Effector memory CD4-positive, alpha-beta T cell (primary cell): Measurements from ENCODE around the gene CDKN2AIPNL.

Source experiments
- DNase-seq, 3 donors: peaks; one replicate each; pipeline ENCODE4 v3.0.0-alpha.2; 2020
- H3K27ac ChIP-seq: 2 replicates; pipeline ENCODE4 v1.7.0; 2013; ENCODE audit warnings: mild to moderate bottlenecking, low read length, moderate library complexity; ENCODE audit not compliant: insufficient read depth, poor library complexity, severe bottlenecking
- H3K27me3 ChIP-seq: replicated peaks from 2 replicates; pipeline ENCODE4 v1.7.0; 2013; ENCODE audit warnings: mild to moderate bottlenecking, low read length; ENCODE audit not compliant: insufficient read depth, control insufficient read depth, poor library complexity, severe bottlenecking
- H3K36me3 ChIP-seq: 2 replicates; pipeline ENCODE4 v1.7.0; 2013; ENCODE audit warnings: mild to moderate bottlenecking, low read length, moderate library complexity; ENCODE audit not compliant: control insufficient read depth, insufficient read depth
- H3K4me1 ChIP-seq: 2 replicates; pipeline ENCODE4 v1.7.0; 2013; ENCODE audit warnings: low read length, mild to moderate bottlenecking; ENCODE audit not compliant: control insufficient read depth, insufficient read depth, poor library complexity, severe bottlenecking
- H3K4me3 ChIP-seq: 2 replicates; pipeline ENCODE4 v1.7.0; 2013; ENCODE audit warnings: low read length, low read depth, mild to moderate bottlenecking; ENCODE audit not compliant: insufficient read depth, poor library complexity, severe bottlenecking
- H3K9me3 ChIP-seq: 2 replicates; pipeline ENCODE4 v1.7.0; 2013; ENCODE audit warnings: mild to moderate bottlenecking, low read length, moderate library complexity; ENCODE audit not compliant: control insufficient read depth

Gene CDKN2AIPNL

DNA sequence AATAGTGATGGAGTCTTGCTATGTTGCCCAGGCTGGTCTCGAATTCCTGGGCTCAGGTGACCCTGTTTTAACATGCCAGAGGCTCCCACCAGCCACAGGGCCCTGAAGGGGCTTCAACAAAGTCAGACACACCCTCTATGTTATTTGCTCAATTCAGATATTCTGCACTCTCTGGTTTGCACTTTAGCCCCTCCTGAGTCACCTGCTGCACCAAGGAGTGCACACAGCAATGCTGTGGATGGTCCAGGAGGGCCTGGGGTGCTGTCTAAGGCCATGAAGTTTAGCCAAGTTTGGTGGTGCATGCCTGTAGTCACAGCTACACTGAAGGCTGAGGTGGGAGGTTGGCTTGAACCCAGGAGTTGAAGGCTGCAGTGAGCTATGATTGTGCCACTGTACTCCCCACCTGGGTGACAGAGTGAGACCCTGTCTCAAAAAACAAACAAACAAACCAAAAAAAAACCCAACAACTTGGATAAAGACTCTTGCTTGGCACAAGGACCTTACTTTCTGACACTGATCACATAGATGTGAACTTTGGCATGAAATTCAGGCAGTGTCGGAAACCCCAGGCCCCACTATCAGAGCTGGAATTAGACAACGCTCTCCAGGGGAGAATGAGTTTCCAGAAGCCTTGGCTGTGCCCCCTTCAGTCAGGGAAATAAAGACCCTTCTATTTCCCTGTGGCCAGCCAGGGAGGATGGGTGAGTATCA lies 39.7 kb upstream of the CDKN2AIPNL start:
- no peaks in the 10 kb centered on the region for H3K4me1 ChIP-seq
- no peaks in the 10 kb centered on the region for H3K36me3 ChIP-seq
- H3K4me3 ChIP-seq: no peak overlapping the region
- no peak overlapping the region for H3K27ac ChIP-seq
- no peaks in the 10 kb centered on the region for H3K9me3 ChIP-seq
- no peaks in the 10 kb centered on the region for H3K27me3 ChIP-seq
- no peak for DNase-seq

DNA sequence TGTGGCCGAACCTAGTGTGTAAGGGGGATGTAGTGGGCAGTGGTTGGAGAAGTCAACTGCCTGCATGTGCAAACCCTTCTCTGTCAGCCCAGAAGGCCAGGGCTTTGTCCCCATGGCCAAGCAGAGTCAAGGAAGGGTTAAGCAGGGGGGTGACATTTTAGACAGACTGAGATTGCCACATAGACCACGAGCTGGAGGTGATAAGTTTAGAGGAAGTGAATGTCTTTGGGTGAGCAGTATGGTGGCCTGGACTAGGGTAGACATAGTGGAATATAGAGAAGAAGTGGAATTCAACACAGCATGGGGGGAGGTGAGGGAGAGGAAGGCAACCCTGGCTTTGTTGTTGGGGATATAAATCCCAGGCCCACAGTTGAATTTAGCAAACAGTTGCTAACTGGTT lies 38.7 kb upstream of the CDKN2AIPNL start:
- Histone ChIP-seq H3K9me3 (no peaks in the 10 kb centered on the region), H3K27me3 (no peaks in the 10 kb centered on the region), H3K4me3 (no peak overlapping the region), H3K27ac (no peak overlapping the region), H3K4me1 (no peaks in the 10 kb centered on the region), H3K36me3 (no peaks in the 10 kb centered on the region)
- no peak for DNase-seq

DNA sequence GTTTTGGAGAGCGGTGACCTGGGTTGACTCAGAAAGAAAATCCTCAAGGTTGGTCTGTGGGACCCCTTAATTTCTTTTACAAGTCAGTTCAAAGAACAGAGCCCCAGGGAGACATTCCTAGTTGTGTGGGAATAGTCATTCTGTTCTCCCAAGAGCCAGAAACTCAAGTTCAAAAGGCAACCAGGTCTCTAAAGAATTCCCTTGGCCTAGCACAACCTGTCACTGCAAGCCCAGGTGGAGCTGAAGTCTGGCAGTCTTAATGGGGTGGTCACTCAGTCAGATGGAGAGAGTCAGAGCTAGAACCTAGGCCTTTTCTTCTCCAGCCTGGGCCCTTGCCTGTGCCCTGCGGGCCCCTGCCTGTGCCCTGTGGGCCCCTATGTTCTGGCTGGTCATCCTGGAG lies 37.5 kb upstream of the CDKN2AIPNL start:
- H3K27me3 ChIP-seq: no peaks in the 10 kb centered on the region
- no peak overlapping the region for H3K27ac ChIP-seq
- no peak overlapping the region for H3K4me3 ChIP-seq
- no peak for DNase-seq
- no peaks in the 10 kb centered on the region for H3K9me3 ChIP-seq
- H3K4me1 ChIP-seq: no peaks in the 10 kb centered on the region
- H3K36me3 ChIP-seq: no peaks in the 10 kb centered on the region

DNA sequence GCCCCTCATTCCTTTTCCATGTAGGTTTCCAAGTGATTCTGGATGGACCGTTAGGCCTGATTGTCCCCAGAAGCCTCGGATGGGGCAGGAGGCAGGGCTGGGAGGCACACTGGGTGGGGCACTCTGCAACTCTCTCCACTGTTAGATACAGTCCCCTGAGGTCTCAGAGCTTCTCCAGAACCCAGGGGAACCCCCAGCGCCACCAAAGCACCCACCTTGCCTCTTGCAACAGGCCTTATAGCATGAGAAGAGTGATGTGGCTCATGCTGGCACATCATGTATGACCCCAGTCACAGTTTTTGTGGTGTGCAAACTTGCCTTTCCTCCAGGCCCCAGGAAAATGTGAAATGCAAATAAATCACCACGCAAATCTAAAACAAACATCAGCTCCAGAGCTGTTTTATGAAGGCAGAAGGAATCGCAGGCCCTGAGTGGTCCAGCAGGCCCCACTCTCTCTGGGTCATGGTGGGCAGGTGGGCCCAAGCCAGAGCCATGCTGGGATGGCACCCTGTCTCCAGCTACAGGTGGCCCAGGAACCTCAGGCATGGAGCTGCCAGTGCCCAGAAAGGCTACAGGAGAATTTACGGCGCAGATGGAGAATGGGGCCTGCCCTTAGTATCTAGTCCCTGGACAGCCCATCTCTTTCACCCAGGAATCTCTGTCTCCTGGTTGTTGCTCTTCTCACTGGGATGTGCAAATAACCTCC lies 36.3 kb upstream of the CDKN2AIPNL start:
- Histone ChIP-seq H3K27me3 (no peaks in the 10 kb centered on the region), H3K9me3 (no peaks in the 10 kb centered on the region), H3K4me1 (no peaks in the 10 kb centered on the region), H3K36me3 (no peaks in the 10 kb centered on the region), H3K27ac (no peak overlapping the region), H3K4me3 (no peak overlapping the region)
- DNase-seq: no peak

DNA sequence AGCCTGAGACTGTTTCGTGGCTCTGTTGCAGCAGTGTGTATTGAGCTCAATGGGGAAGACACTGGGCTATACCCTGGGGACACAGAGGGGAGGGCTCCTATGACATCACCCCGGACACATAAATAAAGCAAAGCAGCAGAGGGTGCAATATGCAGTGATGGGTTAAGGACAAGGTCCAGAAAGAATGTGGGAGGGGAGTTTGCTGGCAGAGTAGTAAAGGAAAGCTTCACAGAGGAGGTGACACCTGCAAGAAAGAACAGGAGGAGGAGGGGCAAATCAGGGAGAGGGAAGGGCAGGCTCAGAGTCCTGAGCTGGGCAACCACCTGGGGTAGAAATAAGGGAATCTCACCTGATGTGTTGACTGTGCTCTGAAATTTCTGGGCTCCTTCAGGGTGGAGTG lies 35.3 kb upstream of the CDKN2AIPNL start:
- no peak overlapping the region for H3K4me3 ChIP-seq
- no peak overlapping the region for H3K27ac ChIP-seq
- DNase-seq: no peak
- no peaks in the 10 kb centered on the region for H3K9me3 ChIP-seq
- H3K27me3 ChIP-seq: no peaks in the 10 kb centered on the region
- H3K4me1 ChIP-seq: no peaks in the 10 kb centered on the region
- no peaks in the 10 kb centered on the region for H3K36me3 ChIP-seq

DNA sequence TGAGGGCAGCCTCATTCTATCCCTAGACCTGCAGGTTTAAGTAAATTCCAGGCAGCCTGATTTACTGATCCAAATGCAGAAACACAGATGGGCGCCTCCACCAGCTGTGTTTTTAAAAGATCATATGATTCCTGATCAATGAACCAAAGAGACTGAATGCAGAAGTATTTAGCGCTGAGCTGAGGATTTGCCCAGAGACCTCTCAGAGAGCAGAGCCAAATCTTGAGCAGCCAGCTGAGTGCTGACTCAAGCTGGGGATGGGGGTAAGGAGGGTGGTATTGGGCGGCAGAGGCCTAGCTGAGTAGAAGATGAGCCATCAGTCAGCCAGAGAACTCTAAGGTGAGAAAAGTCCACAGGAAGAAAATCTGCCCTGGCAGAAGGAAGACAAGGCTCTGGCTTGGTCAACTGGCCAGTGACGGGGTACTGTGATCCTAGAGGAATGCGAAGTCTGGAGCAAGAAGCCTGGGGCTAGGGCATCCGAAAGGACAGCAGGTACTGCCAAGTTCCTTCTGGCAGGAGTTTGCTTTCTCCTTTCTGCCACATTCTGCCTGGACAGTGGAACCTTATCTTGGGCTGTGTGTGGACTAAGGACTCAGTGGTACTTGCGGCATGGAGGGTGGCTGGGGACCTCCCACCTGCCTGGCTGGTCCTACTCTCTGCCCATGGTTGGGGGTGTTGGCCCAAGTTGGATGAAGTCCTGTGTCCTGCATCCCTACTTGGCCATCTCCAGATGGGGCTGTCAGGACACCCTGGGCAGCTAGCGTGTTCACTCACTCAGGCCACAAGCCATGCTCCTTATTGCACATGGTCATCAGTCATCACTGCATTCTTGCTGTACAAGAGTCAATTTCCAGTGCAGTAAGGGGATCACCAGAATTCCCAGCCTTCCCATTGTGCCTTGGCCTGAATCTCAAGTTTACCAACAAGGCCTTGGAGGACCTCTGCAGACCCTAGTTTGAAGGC lies 34.5 kb upstream of the CDKN2AIPNL start:
- Histone ChIP-seq H3K9me3 (no peaks in the 10 kb centered on the region), H3K27me3 (no peaks in the 10 kb centered on the region), H3K4me1 (no peaks in the 10 kb centered on the region), H3K36me3 (no peaks in the 10 kb centered on the region), H3K4me3 (no peak overlapping the region), H3K27ac (no peak overlapping the region)
- DNase-seq: no peak

GRCh38 chr5:134444941-134445471 lies 33.3 kb upstream of the CDKN2AIPNL start:
- H3K36me3 ChIP-seq: no peaks in the 10 kb centered on the region
- no peak for DNase-seq
- H3K9me3 ChIP-seq: no peaks in the 10 kb centered on the region
- H3K27me3 ChIP-seq: no peaks in the 10 kb centered on the region
- H3K27ac ChIP-seq: no peak overlapping the region
- no peak overlapping the region for H3K4me3 ChIP-seq
- H3K4me1 ChIP-seq: no peaks in the 10 kb centered on the region

DNA sequence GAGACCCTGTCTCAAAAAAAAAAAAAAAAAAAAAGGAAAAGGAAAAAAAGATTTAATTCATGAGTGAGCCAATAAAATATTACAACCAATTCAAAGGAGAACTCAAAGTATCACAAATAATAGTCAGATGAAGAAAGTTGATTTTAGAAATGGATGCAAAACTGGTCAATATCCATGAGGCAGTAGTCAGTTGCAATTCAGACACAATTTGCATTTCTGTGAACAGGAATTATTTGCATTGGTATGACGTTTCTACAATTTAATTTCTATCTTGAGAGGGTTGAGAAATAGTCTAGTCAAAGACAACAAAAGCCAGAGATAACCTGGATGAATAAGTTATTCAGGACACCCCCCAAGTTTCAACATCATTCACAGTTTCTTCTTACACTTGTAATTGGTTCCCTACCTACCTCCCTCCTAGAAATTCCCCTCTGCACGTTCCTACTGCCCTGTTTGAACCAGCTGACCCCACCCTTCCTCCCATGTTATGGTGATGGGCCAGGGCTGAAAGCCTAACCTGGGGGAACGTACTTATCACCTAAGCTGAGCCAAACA lies 28.6 kb upstream of the CDKN2AIPNL start:
- H3K4me3 ChIP-seq: no peak overlapping the region
- DNase-seq: no peak
- H3K27me3 ChIP-seq: no peaks in the 10 kb centered on the region
- H3K27ac ChIP-seq: no peak overlapping the region
- no peaks in the 10 kb centered on the region for H3K36me3 ChIP-seq
- H3K4me1 ChIP-seq: peaks cover 6% of the 10 kb centered on the region
- no peaks in the 10 kb centered on the region for H3K9me3 ChIP-seq

DNA sequence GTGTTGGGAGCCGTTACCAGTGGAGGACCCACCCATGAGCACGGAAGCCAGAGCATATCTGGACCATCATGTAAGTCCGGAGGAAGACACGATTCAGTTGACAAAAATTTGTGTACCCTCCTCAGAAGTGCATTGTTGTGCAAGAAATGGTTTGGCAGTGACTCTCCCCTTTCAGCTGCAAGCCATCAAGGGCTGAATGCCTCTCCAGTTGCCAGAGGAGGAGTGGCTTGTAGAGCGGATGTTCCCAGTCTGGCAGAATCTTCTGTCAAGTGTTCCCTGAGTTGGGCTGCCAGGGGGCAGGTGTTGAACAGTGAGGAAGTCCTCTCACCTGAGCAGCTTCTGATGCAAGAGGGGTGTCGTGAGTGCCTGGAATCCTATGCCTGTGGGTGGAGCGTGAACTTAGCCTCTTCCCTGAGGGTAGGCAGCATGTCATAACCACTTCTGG lies 27.6 kb upstream of the CDKN2AIPNL start:
- no peak overlapping the region for H3K4me3 ChIP-seq
- no peak for DNase-seq
- H3K4me1 ChIP-seq: peaks cover 6% of the 10 kb centered on the region
- H3K27me3 ChIP-seq: no peaks in the 10 kb centered on the region
- no peaks in the 10 kb centered on the region for H3K9me3 ChIP-seq
- no peaks in the 10 kb centered on the region for H3K36me3 ChIP-seq
- H3K27ac ChIP-seq: no peak overlapping the region
